ENCODE data around the gene S100A16.
A peak's percentile ranks its signal among the peaks of the same experiment; 100 is the strongest.
"Not testable (repeated sequence)": the region's sequence is repeated elsewhere in the genome, so short reads cannot be mapped to it uniquely, and the experiment has no call there.

The S100A16 gene, protein sequence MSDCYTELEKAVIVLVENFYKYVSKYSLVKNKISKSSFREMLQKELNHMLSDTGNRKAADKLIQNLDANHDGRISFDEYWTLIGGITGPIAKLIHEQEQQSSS

DNA sequence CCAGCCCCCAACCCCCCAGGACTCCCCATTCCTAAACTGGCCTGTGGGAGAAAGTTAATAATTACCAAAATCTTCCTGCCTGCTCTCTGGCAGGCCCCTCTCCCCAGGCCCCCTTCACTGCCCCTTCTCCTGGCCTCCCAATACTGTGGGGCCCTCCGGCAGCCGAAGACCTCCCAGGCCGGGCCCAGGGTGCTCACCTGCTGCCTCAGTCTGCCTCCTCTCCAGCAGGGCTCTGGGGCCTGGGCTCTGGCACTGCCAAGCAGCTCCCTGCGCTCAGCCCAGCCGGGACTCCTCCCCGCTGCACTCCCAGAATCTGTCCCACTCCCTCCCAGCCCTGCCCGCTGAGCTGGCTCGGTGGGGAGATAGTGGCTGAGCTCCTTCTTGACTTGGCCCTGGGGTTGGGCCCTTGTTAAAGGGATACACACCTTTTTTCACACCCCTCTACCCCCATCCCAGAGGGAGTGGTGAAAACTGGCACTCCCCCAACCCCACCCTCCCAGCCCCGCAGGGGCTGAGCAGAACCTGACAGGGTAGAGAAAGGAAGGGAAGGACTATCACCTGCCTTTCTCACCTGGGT lies at the start of gene S100A16:
TSS of gene S100A16 (minus strand) at position 383 of the 577 bp plus-strand sequence. CDS start 4,986 bp downstream, outside the sequence.
- DNase-seq (ENCODE audit: low read depth): no peak

DNA sequence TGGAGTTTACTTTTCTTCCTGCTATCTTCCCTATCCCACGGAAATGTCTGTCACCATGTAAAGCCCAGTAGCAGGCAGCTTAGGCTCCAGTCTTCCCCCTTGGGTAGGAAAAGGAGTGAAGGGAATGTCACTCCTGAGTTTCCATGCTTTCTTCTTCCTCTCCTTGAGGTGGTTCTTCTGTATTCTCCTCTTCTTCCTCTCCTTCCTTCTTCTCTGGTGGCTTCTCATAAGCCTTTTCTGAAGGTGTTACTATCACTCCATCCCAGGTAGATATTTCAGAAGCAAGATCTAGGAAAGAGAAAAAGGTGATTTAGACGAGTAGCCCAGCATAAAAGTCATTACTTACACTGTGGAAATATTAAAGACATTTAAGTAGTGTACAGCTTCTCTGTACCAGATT lies 49.3 kb upstream of the S100A16 start:
- no peak for DNase-seq (ENCODE audit: low read depth)

DNA sequence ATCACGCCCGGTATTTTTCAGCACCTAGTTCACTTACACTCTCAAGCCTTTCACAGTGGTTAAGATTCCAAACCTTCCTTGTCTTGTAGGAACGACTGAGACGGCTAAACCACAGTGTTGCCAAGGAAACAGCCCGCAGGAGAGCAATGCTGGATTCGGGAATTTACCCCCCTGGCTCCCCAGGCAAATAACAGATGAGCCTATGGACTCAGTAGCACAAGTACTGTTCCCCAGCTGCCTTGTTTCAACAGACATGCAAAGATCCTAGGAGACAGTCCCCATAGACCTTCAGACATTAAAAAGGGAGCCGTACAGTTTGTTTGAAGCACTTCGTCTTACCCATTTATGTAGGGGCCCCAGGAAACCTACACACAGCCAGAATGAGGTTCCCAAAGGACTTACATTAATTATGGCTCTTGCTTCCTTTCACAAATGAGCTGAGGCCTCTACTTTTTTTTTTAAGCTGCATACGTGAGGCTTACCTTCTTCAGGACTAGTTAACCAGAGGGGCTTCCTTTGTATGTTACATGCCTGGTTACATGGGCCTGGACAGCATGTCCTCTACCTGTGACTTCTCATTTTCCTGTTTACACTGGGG lies 48.3 kb upstream of the S100A16 start:
- DNase-seq (ENCODE audit: low read depth): no peak

DNA sequence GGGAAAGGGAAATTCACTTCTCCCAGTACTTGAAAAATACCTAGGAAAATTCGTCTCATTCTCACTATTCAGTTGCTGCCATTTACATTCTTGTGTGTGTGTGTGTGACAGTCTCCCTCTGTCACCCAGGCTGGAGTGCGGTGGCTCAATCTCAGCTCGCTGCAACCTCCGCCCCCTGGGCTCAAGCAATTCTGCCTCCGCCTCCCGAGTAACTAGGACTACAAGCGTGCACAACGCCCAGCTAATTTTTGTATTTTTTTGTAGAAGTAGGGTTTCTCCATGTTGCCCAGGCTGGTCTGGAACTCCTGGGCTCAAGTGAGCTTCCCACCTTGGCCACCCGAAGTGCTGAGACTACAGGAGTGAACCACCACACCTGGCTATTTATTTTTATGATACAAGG lies 46.7 kb upstream of the S100A16 start:
- no peak for DNase-seq (ENCODE audit: low read depth)

DNA sequence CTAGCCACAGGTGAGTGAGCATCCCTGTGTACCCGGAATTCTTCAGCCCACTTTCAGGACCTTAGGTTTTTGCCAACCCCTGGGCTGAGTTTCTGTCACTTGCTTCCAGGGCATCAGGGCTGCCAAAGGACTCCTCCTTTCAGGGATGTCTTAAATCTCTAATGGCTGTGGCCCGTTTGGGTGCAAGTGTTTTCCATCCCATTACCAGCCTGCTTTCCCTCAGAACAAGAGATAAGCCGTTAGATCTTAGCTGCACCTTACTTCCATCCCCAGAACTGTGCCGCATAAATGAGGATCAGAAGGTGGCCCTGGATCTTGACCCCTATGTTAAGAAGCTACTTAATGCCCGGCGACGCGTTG lies 46.2 kb upstream of the S100A16 start:
- DNase-seq (ENCODE audit: low read depth): no peak

DNA sequence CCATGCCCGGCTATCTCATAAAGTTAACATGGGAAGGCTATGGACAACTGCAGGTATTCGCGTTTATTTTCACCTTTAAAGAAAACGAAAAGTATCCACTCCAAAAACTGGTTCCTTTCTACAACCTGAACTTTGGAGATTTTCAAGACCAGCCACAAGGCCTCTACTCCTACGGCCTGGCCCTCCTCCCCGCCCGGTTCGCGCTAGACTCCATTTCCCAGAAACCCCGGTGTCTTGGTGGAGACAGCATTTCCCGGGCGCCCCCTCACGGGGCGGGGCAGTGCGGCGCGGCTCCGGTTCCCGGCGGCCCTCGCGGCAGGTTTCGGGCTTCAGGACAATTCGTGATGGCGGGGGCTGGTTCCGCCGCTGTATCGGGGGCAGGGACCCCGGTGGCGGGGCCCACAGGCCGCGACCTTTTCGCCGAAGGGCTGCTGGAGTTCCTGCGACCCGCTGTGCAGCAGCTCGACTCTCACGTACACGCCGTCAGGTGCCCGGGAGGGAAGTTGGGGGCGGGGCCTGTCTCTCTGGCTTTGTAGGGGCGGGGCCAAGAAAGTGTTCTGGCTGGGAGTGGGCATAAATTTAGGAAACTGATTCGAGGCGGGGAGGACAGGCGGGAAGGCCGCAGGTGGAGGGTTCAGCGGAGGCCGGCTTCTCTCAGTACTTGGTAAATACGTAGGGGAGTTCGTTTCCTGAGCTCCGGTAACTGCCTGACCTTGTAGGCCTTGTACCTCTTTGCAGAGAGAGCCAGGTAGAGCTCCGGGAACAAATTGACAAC lies 45.6 kb upstream of the S100A16 start, which contains the start of gene SNAPIN:
TSS of gene SNAPIN (plus strand) at position 304 of the 775 bp plus-strand sequence. CDS start at position 345, 41 bp downstream.
- peak; percentile 85 for DNase-seq (ENCODE audit: low read depth)

DNA sequence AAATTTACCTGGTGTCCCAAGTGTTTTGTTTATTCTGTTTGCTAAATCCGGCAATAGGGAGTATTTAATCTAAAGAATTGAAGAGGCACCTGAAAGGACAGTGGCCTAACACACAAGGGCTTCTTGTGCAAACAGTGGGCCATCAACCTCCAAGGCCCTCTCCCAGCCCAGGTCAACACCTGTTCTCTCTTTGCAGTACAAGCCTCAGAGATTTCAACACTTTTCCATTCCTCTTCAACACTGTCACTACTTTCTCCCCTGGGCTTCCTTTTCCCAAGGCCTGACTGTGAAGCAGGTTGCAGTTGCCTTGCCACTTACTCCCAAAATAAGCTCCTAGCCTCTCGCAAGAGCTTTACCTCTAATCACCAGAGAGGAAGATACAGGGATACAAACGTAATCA lies 42.4 kb upstream of the S100A16 start:
- no peak for DNase-seq (ENCODE audit: low read depth)

DNA sequence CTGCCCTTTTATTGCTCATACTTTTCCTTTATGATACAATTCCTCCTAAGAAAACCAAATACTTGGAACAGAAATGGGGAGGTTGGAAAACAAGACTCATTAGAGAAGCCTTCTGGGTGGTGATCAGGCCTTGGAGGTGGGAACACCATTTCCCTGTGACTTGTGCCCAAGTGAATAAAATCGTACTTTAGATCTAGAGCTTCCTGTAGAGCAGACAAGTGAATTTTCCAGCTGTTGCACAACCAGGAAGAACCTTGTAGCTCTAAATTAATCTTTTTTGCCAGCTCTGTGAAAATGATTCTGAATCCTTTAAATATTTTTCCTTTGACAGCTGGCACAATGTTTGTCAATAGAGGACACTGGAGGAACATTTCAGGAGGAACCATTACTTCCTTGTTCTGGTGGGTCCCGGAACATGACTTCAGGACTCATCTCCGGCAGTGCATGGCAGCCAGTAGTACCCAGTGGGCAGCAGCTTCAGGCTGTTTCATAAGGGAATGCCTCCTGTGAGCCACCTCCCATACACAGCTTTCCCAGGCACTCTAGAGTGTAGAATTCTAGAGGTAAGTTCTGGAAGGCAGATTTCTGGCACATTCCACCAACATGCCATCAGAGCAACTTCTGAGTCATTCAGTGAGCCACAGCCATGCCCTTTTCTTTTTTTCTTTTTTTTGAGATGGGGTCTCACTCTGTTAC lies 40.0 kb upstream of the S100A16 start:
- DNase-seq (ENCODE audit: low read depth): no peak

DNA sequence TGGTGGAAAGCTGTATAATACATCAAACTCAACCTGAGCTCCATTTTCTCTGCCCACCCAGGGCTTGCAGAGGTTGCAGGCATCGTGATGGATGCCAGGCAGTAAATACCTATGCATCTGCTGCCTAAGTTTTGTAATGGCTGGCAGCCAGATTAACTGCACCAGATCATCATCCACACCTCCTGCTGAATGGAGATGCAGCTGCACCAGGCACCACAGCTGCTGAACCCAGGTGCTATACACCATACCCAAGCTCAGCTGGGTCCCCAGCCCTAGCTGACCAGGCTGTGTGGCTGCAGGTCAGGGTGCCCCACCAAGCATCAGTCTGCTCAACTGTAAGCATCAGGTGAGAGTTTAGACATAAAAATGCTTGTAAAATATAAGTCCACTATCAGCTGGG lies 38.8 kb upstream of the S100A16 start:
- no peak for DNase-seq (ENCODE audit: low read depth)

DNA sequence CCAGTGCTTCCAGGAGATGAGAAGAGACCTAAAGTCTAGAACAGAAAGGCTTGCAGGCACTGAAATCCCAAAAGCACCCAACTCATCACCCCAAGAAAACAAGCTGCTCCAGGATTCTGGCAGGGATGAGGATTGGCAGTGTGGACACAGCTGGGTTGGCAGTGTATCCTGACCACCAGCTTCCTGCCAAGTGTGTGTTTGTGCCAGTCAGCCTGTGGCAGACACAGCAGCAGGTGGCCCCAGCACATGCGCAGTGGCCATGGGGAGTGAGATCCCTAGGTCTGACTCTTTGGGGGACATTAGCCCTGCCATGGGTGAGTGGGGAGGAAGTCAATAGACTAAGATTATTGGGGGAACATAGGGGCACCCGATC lies 36.9 kb upstream of the S100A16 start:
- no peak for DNase-seq (ENCODE audit: low read depth)

DNA sequence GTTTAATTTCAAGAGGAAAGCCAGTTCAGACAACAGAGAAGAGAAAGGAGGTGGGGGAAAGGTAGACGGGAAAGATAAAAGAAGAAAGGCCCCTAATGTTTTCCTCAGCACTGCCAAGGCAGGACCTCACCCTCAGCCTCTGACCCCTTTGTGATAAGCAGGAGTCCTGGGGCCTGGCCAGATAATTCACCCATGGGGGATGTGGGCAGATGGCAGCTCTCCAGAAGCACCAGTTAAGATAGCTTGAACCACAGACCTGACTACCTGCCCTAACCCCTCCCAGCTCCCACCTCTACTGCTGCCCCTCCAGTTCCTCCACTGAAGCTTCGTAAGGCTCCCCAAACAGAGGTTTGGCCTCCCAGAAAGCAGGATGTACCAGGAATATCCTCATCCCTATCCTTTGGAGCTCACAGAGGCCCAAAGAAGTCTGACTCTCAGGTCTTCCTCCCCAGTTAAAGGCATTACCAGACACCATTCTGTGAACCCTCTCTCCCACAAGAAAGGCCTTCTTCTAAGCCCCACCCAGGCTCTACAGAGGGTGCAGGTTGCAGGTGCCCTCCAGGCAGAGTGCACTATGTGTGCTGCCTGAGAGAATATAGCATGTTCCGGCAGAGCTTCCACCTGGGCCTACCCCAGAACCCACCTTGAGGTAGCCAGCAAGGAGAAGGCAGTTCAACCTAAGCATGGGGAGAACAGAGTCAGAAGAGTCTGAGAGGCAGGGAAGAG lies 36.4 kb upstream of the S100A16 start:
- DNase-seq (ENCODE audit: low read depth): no peak

DNA sequence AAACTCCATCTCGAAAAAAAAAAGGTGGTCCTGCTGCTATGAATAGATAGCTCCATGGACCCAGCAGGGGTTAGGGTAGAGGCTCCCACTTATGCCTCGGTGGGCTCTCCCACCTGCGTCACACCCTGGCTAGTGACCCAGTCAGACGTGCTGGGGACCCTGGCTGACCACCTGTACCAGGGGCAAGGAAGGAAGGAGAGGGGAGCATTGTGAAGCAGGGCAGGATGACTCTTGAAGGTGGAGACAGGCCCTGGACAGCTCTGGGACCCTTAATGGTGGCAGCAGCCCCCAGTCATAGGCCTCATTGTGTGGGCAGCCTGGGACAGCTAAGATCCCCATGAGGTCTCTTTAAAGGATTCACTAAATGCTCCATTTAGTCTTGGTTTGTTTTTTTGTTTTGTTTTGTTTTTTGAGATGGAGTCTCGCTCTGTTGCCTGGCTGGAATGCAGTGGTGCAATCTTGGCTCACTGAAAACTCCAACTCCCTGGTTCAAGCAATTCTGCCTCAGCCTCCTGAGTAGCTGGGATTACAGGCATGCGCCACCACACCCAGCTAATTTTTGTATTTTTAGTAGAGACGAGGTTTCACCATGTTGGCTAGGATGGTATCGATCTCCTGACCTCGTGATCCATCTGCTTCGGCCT lies 35.2 kb upstream of the S100A16 start:
- no peak for DNase-seq (ENCODE audit: low read depth)

DNA sequence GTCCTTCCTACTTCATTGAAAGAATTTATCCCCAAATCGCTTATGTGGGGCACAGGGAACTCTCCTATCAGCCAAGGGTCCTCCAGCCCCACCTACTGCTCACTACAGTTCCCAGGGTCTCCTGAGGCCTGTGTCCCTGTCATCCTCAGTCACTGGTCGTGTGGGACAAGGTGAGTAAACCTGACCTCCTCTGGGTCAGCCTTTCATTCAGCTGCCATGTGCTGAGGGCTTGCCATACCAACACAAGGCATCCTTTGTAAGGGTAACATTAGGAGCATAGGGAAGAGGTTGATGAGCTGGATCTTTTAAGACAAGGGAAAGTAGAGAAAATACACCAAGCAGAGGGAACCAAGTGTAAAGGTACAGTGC lies 34.4 kb upstream of the S100A16 start:
- DNase-seq (ENCODE audit: low read depth): no peak

DNA sequence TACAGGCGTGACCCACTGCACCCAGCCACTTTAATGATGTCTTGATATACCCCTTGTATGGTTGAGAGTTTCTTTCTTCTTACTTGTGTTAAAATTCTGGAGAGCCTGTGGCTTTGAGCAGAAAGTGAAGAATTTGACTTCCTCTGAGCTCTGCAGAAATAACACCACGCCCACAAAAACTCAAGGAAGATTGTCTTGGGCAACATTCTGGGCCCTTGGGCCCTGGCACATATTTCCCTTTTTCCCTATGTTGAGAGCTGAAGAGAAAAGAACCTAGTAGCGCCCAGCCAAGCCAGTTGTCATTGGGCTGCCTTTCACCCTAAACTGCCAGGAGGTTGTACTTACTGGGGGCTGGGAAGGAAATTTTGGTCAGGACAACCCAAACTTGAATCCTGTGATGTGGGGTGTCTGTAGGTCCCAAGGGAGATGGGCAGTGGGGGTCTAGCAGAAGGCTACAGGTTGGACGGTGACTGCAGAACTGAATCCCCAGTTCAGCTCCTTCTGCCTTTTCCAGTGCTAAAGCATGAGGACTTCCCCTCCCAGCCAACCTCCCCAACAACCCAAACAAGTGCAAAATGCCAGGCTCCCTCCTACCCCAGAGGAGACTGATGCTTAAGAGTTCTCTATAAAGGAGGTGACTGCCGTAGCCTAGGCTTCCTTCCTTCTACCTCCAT lies 33.9 kb upstream of the S100A16 start:
- DNase-seq (ENCODE audit: low read depth): no peak

DNA sequence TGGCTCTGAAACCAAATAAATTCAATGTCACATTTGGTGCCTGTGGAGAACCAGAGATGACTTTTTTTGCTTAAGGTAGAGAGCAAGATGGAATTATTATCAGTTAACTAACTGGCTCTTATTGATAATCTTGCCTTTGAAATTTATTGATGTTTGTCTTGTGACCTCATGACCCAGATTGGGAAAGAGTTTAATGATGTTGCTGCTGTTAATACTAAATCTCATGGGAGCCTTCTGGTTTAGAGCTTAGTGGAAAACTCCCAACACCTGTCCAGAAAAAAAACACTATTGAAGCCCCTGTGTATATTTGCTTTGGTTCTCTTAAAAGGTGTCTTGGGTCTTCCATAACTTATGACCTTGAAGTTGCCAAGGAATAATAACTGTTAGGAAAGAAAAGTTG lies 30.9 kb upstream of the S100A16 start:
- no peak for DNase-seq (ENCODE audit: low read depth)

DNA sequence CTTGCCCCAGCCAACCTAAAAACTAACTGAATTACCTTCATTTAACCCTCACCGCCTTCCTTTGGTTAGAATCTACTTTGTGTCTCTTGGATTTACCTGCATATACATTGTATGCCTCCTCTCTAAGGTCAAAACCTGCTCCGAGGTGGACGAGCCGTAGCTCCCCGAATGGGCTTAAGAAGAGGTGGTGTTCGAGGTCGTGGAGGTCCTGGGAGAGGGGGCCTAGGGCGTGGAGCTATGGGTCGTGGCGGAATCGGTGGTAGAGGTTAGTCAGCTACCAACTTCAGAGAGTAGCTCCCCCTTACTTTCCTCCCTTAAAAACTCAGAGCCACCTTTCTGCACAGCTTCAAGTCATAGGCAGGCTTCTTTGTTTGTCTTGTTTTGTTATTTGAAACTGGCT lies 30.2 kb upstream of the S100A16 start:
- no peak for DNase-seq (ENCODE audit: low read depth)

DNA sequence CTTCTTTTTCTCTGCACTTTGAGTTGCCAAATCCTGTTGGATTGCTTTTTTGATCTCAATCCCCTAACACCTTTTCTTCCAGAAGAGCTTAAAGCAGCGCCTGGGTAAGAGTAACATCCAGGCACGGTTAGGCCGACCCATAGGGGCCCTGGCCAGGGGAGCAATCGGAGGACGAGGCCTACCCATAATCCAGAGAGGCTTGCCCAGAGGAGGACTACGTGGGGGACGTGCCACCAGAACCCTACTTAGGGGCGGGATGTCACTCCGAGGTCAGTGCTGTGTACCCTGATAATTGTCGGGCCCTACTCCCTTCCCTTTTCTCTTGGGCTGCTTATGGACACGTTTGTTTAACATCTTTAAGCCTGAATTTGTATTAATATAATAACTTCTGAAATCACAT lies 29.2 kb upstream of the S100A16 start:
- DNase-seq (ENCODE audit: low read depth): no peak

DNA sequence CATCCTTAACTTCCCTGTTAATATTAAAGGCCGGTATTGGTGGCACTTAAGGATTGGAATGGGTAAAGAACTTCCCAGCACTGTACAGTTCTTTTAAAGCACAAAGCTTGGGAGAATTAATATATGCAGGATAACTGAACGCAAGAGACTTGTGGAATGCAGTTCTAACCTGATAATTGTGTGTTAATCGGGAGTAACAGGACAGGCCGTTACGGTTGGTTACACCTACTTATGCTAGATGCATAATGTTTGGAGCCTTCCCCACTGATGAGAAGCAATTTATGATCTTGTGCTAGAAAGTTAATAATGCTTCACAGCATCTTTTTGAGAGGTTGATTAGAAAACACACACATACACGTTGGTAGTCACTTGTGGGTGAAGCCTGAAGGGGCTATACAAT lies 27.9 kb upstream of the S100A16 start:
- no peak for DNase-seq (ENCODE audit: low read depth)

DNA sequence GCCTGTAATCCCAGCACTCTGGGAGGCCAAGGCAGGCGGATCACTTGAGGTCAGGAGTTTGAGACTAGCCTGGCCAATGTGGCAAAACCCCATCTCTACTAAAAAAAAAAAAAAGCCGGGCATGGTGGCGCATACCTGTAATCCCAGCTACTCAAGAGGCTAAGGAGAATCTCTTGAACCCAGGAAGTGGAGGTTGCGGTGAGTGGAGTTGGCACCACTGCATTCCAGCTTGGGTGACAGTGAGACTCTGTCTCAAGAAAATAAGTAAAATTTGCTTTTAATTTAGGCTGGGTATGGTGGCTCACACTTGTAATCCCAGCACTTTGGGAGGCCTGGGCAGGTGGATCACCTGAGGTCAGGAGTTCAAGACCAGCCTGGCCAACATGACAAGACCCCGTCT lies 27.3 kb upstream of the S100A16 start:
- DNase-seq (ENCODE audit: low read depth): not testable (repeated sequence)

DNA sequence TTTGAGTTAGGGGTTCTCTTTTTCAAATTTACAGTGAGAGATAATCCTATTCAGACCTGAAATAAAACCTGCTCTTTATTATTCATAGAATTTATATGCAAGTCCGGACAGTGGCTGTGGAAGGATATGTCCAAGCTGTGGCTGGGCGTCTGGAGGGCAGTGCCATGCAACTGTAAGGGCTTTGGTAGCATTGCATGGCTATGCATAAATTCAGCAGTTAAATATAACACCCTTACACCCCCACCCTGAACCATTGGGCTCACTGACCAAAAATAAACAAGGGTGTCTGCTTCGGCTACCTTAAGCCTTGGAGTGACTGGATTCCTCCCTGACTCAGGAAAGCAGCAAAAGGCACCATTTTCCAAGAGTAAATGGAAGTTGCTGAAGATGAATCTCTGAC lies 26.3 kb upstream of the S100A16 start:
- DNase-seq (ENCODE audit: low read depth): no peak

DNA sequence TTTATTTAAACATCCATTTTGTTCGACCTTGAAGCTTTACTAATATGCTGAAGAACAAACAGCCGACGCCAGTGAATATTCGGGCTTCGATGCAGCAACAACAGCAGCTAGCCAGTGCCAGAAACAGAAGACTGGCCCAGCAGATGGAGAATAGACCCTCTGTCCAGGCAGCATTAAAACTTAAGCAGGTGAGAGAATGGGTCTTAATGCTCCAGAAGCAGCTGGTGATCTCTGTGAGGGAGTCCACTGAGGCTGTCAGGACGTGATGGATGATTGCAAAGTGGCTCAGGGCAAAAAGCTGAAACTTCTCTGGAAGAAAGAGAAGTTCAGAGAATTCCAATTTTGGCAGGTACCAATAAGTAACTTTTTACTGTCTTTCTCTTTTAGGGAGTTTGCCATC lies 25.3 kb upstream of the S100A16 start:
- no peak for DNase-seq (ENCODE audit: low read depth)

Measured in stimulated activated CD4-positive, alpha-beta T cell treated with anti-CD3 and anti-CD28 coated beads, Interleukin-2, amount 100 ng/mL, for 4 hours (primary cell).